Measurements from ENCODE around the gene PUM1. TPM values are rescaled to one million over a fixed set of nuclear protein-coding genes. Genes with fewer than 3 reads are reported as not detected.

Gene PUM1
- total and polyA plus RNA-seq, 2 experiments from 2014 or later: 68.6 to 97.4 TPM

GRCh38 chr1:30882678-30883388 is 182.7 kb downstream of the PUM1 start:
- Histone ChIP-seq H3K9me3 (ENCODE audit: low read depth) (no peaks in the 10 kb centered on the region), H3K36me3 (replicated peaks; ENCODE audit: insufficient read depth, low read depth) (no peaks in the 10 kb centered on the region), H4K20me1 (ENCODE audit: insufficient read depth, poor library complexity, severe bottlenecking) (no peaks in the 10 kb centered on the region), H3K4me3 (no peak overlapping the region), H3K79me2 (peaks cover 19% of the 10 kb centered on the region), H3K27ac (no peak overlapping the region), H3K27me3 (no peaks in the 10 kb centered on the region), H2AFZ (no peak overlapping the region), H3K4me2 (no peak overlapping the region), H3K4me1 (ENCODE audit: insufficient read depth) (peaks cover 20% of the 10 kb centered on the region), H3K9me2 (replicated peaks; ENCODE audit: insufficient read depth) (no peaks in the 10 kb centered on the region)
- TF ChIP-seq CTCF (IDR thresholded peaks at IDR 0.05; ENCODE audit: poor library complexity) (no peak), EZH2 (IDR thresholded peaks at IDR 0.05; ENCODE audit: borderline replicate concordance) (no peak), EZH2phosphoT487 (IDR thresholded peaks at IDR 0.05; ENCODE audit: low read depth, severe bottlenecking, unreplicated experiment) (no peak)
- no peak for DNase-seq (ENCODE audit: low spot score)
- WGBS (ENCODE audit: low lambda C conversion rate, missing lambda C conversion rate): 94% methylated on average over 14 of the region's 14 CpGs

Small RNAs within 50 kb of the gene (small RNA-seq; reads per million reads assigned to genes)
- not detected for gene AL356320.1
- not detected for gene RN7SL371P

Other genes starting within 250 kb of the PUM1 start
- 28.6 and 33.5 TPM in 2 replicates for gene SDC3, start 157.0 kb downstream of the PUM1 start, total RNA-seq
- gene SDC3, start 157.0 kb downstream of the PUM1 start, polyA plus RNA-seq: 51.0 and 60.0 TPM in 2 replicates
- 1.2 and 2.2 TPM in 2 replicates for gene NKAIN1, start 174.2 kb upstream of the PUM1 start, total RNA-seq
- 0.88 and 1.8 TPM in 2 replicates for gene NKAIN1, start 174.2 kb upstream of the PUM1 start, polyA plus RNA-seq
- gene SNRNP40, start 231.1 kb upstream of the PUM1 start, total RNA-seq: 53.7 and 59.1 TPM in 2 replicates
- 46.9 and 48.4 TPM in 2 replicates for gene SNRNP40, start 231.1 kb upstream of the PUM1 start, polyA plus RNA-seq
- 25.9 and 26.2 TPM in 2 replicates for gene ZCCHC17, start 231.3 kb upstream of the PUM1 start, total RNA-seq
- gene ZCCHC17, start 231.3 kb upstream of the PUM1 start, polyA plus RNA-seq: 38.2 and 44.3 TPM in 2 replicates